NT2/D1 (cell line): ENCODE data around the gene TTLL11.
"Not testable (repeated sequence)": the region's sequence is repeated elsewhere in the genome, so short reads cannot be mapped to it uniquely, and the experiment has no call there.

Source experiments
- DNase-seq: peaks from one replicate; pipeline ENCODE4 v3.0.0-alpha.2; 2011; ENCODE audit warnings: low read depth, low spot score
- H3K27me3 ChIP-seq: 2 replicates; pipeline ENCODE4 v1.6.0; 2011; ENCODE audit warnings: mild to moderate bottlenecking; ENCODE audit not compliant: insufficient read length, insufficient read depth
- H3K36me3 ChIP-seq: 2 replicates; pipeline ENCODE4 v1.6.1; 2011; ENCODE audit warnings: mild to moderate bottlenecking, low read length, mixed read lengths; ENCODE audit not compliant: insufficient read depth, insufficient read length
- H3K4me1 ChIP-seq: 2 replicates; pipeline ENCODE4 v1.5.1; 2011; ENCODE audit not compliant: insufficient read depth, insufficient read length
- H3K4me3 ChIP-seq: 2 replicates; pipeline ENCODE4 v1.5.1; 2011; ENCODE audit warnings: low read depth; ENCODE audit not compliant: insufficient read length
- H3K9ac ChIP-seq: 2 replicates; pipeline ENCODE4 v1.6.0; 2011; ENCODE audit warnings: low read depth; ENCODE audit not compliant: insufficient read length
- H3K9me3 ChIP-seq: 2 replicates; pipeline ENCODE4 v1.5.1; 2011; ENCODE audit warnings: mild to moderate bottlenecking, low read length; ENCODE audit not compliant: insufficient read depth
- SUZ12 ChIP-seq: IDR thresholded peaks from 2 replicates; pipeline ENCODE4 v1.6.1; 2011; ENCODE audit not compliant: insufficient read length, insufficient read depth; ENCODE audit errors: extremely low read depth
- YY1 ChIP-seq: IDR thresholded peaks from 2 replicates; pipeline ENCODE4 v1.6.1; 2011; ENCODE audit not compliant: insufficient read length, insufficient read depth
- ZNF274 ChIP-seq: IDR thresholded peaks from 2 replicates; pipeline ENCODE4 v1.6.1; 2011; ENCODE audit warnings: mild to moderate bottlenecking, low read depth, low read length

The TTLL11 gene

DNA sequence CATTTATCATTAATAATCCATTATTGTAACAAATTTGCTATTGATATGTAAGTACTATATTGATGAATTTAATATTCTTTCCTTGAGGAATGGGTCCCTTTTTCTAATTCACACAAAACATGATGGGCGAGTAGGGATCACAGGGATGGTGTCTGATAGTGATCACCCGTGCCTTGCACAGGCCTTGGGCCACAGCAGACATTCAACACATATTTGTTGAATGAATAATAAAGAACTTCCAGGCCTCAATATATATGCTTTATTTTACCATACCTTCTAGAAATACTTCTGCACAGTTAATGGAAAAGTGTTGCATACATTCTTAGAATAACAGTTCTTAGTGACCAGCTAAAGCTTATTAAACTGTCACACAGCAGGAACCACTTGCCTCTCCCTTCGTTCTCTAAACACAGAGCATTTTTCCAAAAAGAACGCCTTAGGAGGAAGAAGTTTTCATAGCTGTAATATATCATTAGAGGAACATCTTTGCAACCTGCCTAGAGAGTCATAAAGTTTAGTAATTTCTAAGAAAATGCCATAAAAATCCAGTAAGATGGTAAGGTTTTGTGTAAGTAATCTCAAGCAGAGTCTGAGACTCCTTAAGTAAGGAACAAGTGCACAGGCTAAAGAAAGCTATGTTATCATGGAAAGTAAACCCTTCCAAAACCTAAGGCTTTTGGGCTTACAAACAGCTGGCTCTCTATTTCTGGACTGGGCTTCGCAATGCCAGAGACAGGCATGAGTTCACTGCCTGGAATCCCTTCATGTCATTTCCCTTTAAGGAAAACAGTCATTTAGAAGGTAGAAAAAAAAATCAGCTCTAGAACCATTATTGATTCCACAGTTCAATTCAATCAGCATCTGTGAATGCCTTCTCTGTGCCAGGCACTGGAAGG is 17.7 kb downstream of the TTLL11 start:
- DNase-seq: no peak

DNA sequence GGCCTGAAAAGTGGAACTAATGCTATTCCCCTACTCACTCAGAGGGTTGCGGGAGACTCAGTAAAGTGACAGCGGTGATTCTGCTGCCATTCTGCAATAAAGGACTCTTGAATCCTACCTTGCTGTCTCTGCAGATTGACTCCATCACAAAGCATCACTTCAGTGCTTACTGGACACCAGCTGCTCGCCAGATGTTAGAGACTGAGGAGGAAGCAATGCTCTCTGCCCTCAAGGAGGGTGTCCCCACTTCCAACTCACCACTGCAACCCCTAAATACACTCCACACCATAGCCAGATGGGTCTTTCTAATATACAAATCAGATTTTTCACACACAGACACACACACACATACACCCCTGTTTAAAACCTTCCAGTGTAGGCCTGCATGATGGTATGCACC is 21.4 kb downstream of the TTLL11 start:
- Histone ChIP-seq H3K36me3 (no peaks in the 10 kb centered on the region), H3K4me3 (no peak overlapping the region), H3K9ac (no peak overlapping the region), H3K4me1 (peaks cover 6% of the 10 kb centered on the region), H3K27me3 (no peaks in the 10 kb centered on the region), H3K9me3 (no peaks in the 10 kb centered on the region)
- no peak for DNase-seq
- TF ChIP-seq ZNF274 (no peak), SUZ12 (no peak), YY1 (no peak)

More for the DNA sequence above, 17.7 kb downstream of the TTLL11 start:
- TF ChIP-seq ZNF274 (no peak), YY1 (no peak), SUZ12 (no peak)
- Histone ChIP-seq H3K4me3 (no peak overlapping the region), H3K27me3 (no peaks in the 10 kb centered on the region), H3K36me3 (no peaks in the 10 kb centered on the region), H3K9ac (no peak overlapping the region), H3K4me1 (peaks cover 4% of the 10 kb centered on the region), H3K9me3 (peaks cover 12% of the 10 kb centered on the region; the same call in 1 of the 2 replicates)

DNA sequence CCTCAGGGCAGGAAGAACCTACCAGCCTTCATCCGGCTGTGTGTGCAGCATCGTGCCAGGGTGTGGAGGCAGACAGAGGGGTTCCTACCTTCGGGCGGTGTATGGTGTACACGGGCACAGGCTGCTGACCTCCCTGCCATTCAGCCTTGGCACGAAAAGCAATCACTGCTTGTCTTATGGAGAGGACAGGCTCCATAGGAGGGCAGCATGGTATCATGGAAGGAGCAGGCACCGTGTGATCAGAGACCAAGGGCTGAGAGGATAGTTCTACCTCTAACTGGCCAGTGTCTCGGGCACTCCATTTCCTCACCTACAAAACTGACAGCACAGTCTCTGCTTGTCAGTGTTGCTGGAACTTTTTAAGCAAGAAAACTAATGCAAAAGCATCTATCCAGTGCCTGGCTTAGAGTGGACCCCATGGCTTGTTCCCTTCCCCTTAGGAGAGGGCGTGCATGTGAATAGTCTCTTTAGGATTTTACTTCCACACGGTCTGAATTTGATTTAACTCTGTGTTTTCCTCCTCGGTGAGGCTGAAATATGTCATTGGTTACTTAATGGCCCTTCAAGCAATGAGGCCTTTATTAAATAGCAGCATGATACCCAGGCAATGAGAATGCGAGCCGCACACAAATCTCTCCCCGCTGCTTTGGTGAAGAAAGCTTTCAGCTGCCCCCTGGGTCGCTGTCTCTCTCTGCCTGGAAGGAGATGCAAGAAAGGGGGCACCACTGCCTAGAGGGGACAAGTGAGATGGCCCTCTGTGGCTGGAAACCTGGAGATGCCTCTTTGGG is 22.2 kb downstream of the TTLL11 start:
- H3K4me3 ChIP-seq: no peak overlapping the region
- no peaks in the 10 kb centered on the region for H3K27me3 ChIP-seq
- no peaks in the 10 kb centered on the region for H3K36me3 ChIP-seq
- H3K9ac ChIP-seq: no peak overlapping the region
- TF ChIP-seq ZNF274 (no peak), YY1 (no peak), SUZ12 (no peak)
- no peak for DNase-seq
- peaks cover 6% of the 10 kb centered on the region for H3K4me1 ChIP-seq
- no peaks in the 10 kb centered on the region for H3K9me3 ChIP-seq

DNA sequence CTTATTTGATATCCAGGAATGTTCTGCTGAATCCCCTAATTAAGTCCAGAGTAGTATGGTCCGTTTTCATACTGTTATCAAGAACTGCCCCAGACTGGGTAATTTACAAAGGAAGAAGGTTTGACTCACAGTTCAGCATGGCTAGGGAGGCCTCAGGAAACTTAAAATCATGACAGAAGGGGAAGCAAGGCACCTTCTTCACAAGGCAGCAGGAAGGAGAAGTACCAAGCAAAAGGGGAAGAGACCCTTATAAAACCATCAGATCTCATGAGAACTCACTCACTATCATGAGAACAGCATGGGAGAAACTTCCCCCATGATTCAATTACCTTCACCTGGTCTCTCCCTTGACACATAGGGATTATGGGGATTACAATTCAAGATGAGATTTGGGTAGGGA is 26.4 kb downstream of the TTLL11 start:
- H3K9ac ChIP-seq, H3K9me3 ChIP-seq, H3K4me1 ChIP-seq, H3K27me3 ChIP-seq, H3K36me3 ChIP-seq, DNase-seq, H3K4me3 ChIP-seq: not testable (repeated sequence)

DNA sequence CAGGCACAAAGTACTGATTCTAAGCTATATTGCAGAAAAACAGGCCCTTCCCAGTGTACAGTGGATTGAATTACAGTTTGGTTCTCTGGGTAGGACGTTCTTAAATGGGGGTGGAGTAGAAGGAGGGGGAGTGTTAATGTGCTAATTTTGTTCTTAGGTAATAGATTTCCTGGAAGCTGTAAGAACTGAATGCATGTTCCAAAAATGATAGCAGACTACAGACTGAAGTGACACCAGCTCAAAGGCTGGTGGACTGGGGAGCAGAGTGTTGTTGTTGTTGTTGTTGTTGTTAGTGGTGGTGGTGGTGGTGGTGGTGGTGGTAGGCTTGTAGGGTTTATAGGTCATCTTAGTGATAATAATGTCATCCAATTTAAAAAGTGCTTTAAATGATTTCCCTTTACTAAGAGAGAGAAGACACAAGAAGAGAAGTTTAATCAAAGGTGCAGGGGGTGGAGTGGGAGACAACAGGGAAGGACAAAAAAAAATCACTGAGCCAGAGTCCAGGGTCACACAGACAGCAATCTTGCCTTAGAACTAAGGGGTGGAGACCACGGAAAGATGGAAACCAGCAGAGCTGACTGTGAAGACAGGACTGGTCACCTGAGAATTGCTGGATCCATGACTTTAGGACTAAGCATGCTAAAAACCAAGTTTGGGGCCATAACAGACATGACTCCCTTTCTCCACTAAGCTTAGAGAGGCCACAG is 27.0 kb downstream of the TTLL11 start:
- no peaks in the 10 kb centered on the region for H3K36me3 ChIP-seq
- no peaks in the 10 kb centered on the region for H3K27me3 ChIP-seq
- no peak overlapping the region for H3K9ac ChIP-seq
- H3K9me3 ChIP-seq: no peaks in the 10 kb centered on the region
- no peak for DNase-seq
- peaks cover 6% of the 10 kb centered on the region for H3K4me1 ChIP-seq
- H3K4me3 ChIP-seq: no peak overlapping the region
- TF ChIP-seq SUZ12: no peak
- TF ChIP-seq YY1: no peak
- TF ChIP-seq ZNF274: no peak

DNA sequence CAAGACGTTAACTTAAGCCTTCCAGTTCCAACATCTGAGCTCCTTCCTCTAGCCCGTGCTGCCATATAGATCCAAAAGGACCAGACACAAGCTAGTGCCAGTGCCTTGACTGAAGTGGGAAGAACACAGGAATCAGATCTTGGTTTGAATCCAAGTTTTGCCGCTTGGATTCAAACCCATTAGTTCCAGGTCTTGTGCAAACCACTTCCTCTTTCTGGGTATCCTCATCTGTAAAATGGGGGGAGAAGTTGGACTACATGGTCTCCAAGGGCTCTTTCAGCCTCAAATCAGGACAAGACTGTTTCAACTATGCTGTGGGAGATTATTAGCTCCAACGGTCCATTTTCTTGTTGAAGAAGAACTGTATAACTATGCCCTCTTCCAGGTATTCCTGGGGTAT is 32.6 kb downstream of the TTLL11 start:
- no peak for DNase-seq
- no peaks in the 10 kb centered on the region for H3K9me3 ChIP-seq

DNA sequence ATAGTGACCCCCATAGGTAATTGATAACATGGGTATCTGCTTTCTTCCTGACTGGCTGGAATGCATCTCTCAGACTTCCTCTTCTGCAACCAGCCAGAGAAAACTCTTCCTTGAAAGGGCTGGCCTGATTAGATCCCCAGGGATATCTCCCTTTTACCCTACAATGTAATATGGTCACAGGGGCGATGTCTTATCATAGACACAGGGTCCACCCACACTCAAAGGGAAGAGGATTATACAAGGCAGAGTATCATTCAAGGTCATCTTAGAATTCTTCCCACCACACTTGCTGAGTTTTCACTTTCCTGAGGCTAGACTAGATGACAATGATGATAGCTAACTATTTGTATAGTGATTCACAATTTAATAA is 33.2 kb downstream of the TTLL11 start:
- Histone ChIP-seq H3K4me3 (no peak overlapping the region), H3K36me3 (no peaks in the 10 kb centered on the region), H3K4me1 (no peaks in the 10 kb centered on the region), H3K9me3 (no peaks in the 10 kb centered on the region), H3K27me3 (no peaks in the 10 kb centered on the region), H3K9ac (no peak overlapping the region)
- no peak for DNase-seq
- TF ChIP-seq YY1 (no peak), ZNF274 (no peak), SUZ12 (no peak)

More for the DNA sequence above, 32.6 kb downstream of the TTLL11 start:
- TF ChIP-seq SUZ12 (no peak), YY1 (no peak), ZNF274 (no peak)
- Histone ChIP-seq H3K4me1 (no peaks in the 10 kb centered on the region), H3K9ac (no peak overlapping the region), H3K36me3 (no peaks in the 10 kb centered on the region), H3K4me3 (no peak overlapping the region), H3K27me3 (no peaks in the 10 kb centered on the region)
